Vagina (tissue), 2 donors: ENCODE results near the gene ACTR5.

Experiments used
- POLR2AphosphoS5 ChIP-seq, 2 donors: sonication (generic); formaldehyde crosslinking; IDR thresholded peaks; one replicate each; pipeline ENCODE4 v1.9.0; 2017; ENCODE audit warnings: antibody characterized with exemption in 2 of 2, mild to moderate bottlenecking in 2 of 2, low read depth in 1 of 2; ENCODE audit not compliant: insufficient read depth in 1 of 2
- TF ChIP-seq, protein P1 (sequence below), 3 experiments: fragments of 450-650 bp in 2 of 3; fragments of 200-600 bp in 1 of 3; sonication (generic) in 1 of 3; IDR thresholded peaks; one replicate each; pipeline ENCODE4 v1.5.1; 2017 to 2019; ENCODE audit warnings: antibody characterized with exemption in 3 of 3, mild to moderate bottlenecking in 2 of 3, moderate library complexity in 2 of 3

DNA sequence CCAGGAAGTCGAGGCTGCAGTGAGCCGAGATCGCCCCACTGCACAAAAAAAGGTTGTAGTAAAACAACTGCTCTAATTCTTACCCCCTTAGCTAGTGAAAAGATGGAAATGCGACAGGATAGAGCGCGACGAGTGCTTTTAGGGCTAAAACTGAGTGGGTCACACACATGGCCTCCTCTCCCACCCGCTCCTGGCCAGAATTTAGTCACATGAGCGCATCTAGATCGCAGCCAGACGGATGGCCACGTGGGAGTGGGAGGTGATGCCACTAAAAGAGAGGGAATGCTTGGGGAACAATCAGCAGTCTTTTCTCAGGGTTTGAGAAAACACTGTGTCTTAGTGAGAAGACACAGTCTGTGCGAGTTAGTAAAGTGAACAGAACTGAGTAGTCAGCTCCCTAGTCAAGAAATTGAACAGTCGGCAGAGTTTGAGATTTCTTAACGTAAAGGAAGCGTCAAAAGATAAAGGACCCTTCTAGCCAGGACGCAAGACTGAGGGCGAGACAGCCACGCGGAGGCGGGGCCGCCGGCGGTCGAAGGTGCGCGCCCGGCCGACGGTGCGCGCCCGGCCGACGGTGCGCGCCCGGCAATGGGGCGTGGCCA, 664 bp upstream of the ACTR5 start:
- TF ChIP-seq, protein P1, sequence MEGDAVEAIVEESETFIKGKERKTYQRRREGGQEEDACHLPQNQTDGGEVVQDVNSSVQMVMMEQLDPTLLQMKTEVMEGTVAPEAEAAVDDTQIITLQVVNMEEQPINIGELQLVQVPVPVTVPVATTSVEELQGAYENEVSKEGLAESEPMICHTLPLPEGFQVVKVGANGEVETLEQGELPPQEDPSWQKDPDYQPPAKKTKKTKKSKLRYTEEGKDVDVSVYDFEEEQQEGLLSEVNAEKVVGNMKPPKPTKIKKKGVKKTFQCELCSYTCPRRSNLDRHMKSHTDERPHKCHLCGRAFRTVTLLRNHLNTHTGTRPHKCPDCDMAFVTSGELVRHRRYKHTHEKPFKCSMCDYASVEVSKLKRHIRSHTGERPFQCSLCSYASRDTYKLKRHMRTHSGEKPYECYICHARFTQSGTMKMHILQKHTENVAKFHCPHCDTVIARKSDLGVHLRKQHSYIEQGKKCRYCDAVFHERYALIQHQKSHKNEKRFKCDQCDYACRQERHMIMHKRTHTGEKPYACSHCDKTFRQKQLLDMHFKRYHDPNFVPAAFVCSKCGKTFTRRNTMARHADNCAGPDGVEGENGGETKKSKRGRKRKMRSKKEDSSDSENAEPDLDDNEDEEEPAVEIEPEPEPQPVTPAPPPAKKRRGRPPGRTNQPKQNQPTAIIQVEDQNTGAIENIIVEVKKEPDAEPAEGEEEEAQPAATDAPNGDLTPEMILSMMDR (IDR thresholded peaks at IDR 0.05) = no peak
- no peak for TF ChIP-seq POLR2AphosphoS5 (IDR thresholded peaks at IDR 0.05; ENCODE audit: insufficient read depth in 1 of 2, low read depth in 1 of 2)
